GM19372 (cell line): ENCODE measurements around the gene FAM110A.
"Not testable (repeated sequence)": the region's sequence is repeated elsewhere in the genome, so short reads cannot be mapped to it uniquely, and the experiment has no call there.

Experiments used
- ATAC-seq: cut with Tn5 transposase; IDR thresholded peaks from one replicate; pipeline ENCODE4 v1.9.1; 2021; ENCODE audit warnings: mild to moderate bottlenecking, low read depth, moderate library complexity; ENCODE audit not compliant: unreplicated experiment

Gene FAM110A

DNA sequence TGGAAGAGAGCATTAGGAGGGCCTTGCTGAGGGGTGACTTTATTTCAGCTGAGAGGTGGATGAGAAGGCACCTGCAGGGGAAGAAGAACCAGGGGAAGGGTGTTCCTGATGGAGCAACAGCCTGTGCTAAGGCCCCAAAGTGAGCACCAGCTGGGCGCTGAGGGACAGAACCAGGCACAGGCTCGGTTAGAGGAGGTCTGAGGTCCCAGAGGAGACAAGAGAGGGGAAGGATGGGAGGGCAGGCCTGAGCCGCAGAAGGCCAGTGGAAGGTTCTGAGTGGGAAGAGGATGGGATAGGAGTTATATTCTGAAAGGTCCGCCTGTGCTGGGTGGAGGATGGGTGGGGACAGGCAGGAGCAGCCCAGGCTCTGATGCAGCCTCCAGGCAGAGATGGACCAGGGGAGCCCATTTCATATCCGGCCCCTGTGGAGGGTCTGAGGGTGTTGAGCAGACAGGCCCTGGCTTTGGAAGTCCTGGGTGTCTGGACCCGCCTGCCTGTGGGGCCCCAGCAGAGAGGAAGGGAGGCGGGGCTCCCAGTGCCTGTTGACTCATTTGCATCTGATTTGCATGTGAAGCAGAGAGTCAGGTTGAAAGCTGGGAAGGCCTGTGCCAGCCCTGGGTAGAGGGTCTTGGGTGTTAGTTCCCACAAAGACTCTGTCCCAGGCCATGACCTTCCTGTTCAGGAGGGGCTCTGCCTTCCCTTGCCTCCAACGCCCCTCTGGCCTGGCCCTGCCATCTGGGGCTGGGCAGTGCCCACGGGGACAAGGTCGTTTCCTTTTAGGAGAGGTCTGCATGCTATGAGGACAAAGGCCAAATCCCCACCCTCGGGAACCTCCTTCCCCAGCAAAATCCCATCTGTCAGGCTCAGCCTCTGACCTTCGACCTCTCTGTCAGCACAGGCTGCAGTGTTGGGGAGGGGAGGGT lies 10.6 kb upstream of the FAM110A start:
- no peak for ATAC-seq

DNA sequence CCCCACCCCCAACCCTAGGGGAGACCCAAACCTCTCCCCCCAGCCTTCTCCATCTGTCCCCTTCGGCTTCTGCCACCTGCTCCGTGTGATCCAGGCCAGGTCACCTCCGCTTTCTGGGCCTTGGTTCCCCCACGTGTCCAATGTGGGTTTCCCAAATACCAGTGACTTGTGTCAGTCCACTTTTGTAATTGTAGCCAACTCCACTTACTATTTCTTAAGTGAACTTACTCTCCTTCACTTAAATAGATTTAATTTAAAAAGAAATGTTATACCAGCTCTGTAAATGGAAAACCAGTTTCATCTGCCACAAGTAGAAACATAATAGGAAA lies 10.0 kb upstream of the FAM110A start:
- ATAC-seq, result no peak

DNA sequence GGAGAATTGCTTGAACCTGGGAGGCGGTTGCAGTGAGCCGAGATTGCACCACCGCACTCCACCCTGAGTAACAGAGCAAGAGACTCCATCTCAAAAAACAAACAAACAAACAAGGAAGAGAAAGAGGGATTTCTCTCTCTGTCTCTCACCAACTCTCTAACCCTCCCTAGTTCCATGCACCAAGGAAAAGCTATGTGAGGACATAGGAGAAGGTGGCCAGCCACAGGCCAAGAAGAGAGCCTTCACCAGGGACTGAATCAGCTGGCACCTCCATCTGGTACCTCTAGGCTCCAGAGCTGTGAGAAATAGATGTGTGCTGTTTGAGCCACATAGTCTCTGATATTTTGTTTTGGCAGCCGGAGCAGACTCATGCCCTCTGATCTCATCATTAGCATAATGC lies 9.0 kb upstream of the FAM110A start:
- ATAC-seq, result no peak

DNA sequence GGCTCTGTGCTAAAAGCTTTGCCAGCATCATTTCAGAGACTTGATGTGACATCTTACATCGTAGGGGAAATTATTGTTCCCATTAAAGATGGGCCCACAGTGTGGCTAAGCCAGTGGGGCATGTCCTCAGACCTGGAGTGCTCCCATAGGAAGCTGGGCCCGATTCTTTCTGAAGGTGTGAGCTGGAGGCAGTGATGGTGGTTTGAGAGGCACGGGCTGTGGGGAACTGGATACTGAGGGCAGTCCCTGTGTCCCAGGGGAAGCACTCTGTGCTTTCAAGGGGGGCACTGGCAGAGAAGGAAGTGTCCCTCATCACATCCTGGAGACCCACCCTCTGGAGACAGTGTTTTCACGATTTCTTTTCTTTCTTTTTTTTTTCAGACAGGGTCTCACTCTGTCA lies 8.6 kb upstream of the FAM110A start:
- ATAC-seq, result no peak

DNA sequence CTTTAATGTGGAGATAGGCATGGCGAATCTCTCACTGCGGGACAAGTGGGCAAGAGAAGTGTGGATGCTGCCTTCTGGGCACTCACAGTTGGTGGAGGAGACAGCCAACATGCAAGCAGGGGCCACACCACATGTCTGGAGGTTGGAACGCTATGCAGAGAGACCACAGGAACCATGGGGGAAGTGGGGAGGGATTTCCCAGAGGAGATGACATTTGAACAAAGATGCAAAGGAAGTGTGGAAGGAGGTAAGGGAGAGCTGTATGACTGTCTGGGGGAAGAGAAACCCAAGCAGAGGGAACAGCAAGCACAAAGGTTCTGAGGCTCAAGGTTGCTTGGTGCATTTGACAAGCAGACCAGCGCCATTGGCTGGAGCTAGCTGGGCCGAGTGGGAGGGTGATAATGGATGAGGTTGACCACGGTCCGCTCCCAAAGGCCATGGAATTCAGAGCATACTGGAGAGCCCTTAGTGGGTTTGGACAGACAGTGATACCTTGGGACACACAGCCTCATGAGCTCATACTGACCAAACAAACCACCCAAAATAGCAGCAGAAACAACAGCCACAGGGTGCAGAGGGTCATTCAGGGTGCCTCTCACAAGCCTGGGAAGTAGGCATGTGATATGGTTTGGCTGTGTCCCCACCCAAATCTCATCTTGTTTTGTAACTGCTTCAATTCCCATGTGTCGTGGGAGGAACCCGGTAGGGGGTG lies 7.6 kb upstream of the FAM110A start:
- no peak for ATAC-seq

DNA sequence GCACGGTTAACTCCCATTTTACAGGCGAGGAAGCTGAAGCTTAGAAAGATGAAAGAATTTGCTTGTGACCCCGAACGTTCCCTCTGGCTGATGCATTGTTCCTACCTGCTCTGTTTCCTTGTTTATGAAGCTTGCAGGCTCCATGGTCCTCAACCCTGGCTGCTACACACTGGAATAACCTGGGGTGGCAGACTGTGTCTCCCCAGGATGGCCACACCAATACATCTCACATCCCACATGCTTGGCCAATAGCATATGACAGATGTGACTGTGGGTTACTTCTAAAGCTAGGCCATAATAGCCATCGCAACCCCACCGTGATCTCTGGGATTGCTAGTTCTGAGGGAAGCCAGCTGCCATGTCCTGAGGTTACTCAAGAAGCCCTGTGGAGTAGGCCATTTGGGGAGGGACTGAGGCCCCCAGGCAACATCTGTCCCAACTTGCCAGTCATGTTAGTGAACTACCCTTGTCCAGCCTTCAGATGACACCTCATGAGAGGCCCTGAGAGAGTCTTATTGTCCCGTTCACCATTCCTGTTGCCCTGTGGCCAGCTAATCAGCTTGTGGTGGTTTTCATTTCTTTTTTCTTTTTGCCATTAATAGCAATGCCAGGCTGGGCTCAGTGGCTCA lies 6.7 kb upstream of the FAM110A start:
- no peak for ATAC-seq

DNA sequence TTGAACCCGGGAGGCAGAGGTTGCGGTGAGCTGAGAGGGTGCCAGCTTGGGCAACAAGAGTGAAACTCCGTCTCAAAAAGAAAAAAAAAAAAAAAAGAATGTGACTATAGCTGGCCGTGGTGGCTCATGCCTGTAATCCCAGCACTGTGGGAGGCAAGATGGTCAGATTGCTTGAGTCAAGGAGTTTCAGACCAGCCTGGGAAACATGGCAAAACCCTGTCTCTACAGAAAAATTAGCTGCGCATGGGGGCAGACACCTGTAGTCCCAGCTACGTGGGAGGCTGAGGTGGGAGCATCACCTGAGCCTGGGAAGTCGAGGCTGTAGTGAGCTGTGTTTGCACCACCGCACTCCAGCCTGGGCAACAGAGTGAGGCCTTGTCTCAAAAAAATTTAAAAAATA lies 5.5 kb upstream of the FAM110A start:
- ATAC-seq, result not testable (repeated sequence)

DNA sequence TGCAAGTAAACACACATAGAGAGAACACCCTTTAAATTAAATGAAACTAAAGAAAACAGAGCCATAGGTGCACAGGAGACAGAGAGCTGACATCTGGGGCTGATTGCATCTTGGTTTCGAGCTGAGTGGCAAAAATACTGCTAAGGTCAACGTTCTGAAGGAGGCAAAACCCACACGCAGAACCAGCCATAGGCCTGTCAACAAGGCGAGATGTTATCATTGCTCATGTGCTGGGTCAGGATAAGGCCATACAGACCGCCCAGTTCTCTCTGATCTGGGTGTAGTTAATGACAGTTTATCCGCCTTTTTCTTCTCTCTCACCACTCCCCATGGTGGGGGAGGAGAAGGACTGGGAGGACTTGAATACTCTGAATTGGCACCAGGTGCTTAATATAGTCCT lies 4.5 kb upstream of the FAM110A start:
- ATAC-seq, result no peak

DNA sequence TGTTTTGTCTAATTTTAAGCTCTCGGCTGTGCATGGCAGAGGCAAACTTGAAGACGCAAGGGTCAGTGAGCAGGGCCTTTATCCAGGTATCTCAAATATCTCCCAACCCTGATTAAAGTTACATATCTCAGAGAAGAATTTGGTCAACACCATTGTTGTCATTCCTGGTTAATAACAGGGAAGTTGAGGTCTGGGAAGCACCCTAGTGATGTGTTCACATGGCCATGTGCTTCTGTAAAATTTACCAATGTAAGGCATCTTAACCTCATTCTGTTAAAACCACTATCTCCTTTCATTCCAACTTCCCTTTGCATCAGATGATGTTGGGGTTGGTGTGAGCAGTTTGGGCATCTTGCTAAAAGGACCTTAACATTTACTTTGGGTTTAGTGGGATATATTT lies 4.0 kb upstream of the FAM110A start:
- ATAC-seq, result no peak

DNA sequence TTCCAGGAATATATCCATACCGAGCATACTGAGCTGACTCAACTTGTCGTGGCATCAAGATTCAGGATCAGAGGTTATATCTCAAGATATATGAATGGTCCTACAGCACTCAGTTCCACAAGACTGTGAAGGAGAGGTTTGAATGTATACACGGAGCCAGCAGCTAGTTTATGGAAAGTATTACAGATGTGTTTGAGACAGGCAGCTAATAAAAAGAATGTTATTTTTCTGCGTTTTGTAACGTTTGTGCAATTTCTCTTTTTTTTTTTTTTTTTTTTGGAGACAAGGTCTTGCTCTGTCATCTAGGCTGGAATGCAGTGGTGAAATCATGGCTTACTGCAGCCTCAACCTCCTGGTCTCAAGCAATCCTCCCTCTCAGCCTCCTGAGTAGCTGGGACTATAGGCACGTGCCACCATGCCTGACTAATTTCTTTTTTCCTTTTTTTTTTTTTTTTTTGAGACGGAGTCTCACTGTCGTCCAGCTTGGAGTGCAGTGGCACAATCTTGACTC lies 3.4 kb upstream of the FAM110A start:
- no peak for ATAC-seq

DNA sequence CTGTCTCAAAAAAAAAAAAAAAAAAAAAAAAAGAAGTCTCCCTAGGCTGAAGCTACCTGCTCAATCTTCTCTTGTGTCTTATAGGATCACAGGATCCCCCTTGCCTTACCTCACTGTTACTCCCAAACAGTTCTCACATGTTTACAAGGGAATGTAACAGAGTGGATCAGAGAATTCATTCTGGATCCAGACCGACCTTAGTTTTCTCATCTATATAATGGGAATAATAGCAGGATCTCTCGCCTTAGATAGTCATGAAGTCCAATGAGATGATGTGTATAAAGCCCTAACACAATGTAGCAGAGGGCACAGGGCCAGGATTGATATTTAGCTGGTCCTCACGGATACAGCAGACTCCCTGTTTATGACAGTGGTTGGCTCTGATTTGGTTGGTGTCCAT lies 2.3 kb upstream of the FAM110A start:
- no peak for ATAC-seq

DNA sequence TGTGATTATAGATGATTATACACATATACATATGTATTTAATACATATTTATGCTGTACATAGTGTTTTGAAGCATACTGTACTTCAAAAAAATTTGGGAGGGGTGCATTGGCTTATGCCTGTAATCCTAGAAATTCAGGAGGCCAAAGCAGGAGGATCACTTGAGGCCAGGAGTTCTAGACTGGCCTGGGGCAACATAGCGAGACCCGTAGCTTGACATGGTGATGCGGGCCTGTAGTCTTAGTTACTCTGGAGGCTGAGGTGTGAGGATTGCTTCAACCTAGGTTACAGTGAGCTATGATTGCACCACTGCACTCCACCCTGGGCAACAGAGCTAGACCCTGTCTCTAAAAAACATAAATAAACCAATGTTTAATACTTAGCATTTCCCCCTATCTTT lies 1.6 kb upstream of the FAM110A start:
- no peak for ATAC-seq

DNA sequence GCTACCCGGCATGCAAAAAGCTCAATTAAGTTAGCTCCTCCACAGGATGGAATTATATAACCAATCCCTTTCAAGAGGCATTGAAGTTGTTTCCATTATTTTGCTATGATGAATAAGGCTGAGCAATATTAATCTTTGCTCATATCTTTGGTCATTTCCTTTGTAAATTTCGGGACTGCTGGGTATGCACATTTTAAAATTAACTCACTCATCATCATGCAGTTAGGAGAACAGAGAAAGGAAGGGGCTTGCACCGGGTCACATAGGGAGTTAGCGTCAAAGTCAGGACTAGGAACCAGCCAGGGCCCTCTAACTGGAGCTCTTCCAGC lies 430 bp upstream of the FAM110A start:
- peak; percentile 21 for ATAC-seq

DNA sequence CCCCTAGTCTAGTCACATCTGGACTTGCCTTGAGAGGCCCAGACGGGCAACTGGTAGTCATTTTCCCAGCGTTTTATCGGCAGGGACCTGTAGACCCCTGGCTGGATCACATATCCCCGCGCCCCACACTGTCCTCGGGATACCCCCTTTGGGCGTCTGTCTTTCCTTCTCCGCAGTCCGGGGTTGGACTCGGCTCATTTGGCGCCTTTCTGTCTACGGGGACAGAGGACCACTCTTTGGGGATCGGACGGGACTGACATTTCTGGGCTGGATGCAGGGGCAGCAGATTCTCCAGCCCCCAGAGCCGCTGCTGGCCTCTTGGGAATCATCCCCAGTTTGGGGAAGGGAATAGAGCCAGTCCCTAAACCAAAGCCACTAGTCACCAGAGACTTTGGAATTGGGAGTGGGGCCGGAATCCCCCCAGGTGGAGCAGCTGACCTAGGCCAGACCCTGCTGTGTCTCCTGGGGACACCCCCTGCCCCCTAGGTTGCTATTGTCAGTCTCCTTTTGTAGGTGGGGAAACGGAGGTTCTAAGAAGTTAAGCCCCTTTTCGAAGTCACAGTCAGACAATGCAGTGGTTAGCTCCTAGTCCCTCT lies 734 bp downstream of the FAM110A start:
- no peak for ATAC-seq

DNA sequence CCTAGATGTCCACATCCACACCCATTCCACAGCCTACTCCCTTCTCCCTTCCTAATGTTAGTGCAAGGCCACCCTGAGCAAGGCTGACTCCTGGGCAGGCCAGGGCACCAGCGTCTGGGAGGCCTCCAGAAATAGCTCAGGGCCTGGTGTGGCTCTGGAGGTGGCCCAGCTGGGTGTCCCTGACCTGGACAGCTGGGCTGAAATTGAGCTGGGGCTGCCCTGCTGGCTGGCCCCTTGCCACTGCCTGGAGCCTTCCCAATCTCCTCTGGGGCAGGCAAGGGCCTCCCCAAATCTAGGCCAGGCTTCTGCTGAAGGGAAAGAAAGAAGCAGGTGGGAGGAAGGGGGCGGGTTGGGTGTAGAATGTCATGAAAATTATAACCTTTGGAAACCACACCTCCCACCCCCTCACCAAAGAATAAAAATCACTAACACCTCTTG lies 2.1 kb downstream of the FAM110A start:
- ATAC-seq, result no peak

DNA sequence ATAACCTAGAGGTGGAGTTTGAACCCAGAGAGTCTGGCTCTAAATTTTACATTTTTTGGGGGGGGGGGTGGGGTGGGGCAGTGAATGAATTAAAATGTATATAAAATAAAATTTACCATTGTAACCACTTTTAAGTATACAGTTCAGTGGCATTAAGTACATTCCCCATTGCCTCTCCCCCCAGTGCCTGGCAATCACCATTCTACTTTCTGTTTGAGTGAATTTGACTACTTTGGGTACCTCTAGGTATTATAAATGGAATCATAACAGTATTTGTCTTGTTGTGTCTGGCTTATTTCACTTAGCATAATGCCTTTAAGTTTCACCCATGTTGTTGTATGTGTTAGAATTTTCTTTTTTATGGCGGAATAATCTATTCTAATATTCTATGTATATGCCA lies 2.7 kb downstream of the FAM110A start:
- no peak for ATAC-seq

DNA sequence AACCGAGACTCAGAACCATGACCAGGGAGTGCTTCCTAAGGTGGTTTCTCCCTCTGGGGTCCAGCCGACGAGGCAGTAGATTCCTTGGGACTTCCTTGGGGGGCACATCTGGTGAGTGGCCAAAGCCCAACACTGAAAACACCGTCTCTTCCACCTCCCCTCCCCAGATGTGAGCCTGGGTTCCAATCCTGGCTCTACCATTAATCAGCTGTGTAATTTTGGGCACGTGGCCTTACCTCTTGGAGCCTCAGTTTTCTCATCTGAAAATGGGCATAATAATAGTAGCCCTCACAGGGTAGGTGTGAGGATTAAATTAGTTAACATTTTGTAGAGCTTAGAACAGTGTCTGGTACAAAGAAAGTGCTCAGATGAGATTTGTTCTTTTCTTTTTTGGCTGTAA lies 5.5 kb downstream of the FAM110A start:
- ATAC-seq, result no peak

DNA sequence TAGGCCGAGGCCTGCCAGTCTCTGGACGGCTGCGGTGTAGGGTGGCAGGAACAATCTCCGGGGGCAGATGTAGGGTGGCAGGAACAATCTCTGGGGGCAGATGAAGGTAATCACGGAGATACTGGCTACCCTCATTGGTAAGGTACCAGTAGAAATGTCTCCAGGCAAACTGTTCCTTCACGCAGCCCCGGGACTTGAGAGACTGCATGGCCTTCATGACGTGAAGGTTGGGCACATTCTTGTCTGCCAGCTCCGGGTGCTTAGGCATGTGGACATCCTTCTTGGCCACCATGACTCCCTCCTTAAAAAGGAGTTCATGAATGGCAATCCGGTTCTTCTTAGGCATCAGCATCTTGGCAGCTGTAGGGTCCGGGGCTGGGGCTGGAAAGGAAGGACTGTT lies 6.1 kb downstream of the FAM110A start:
- no peak for ATAC-seq

DNA sequence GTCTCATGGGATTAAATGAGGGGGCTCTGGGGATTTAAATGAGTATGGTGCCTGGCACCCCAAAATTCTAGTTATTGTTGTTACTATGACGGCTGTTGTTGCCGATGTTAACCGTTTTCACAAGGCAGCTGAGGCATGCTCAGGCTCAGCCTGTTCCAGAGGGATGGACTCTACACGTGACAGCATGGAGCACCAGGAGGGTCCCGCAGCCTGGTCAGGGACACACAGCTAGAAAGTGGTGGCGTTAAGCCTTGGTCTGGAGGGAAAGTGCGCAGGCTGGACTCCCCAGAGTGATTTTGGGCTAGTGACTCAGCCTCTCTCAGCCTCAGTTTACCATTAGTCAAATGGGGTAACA lies 7.0 kb downstream of the FAM110A start:
- ATAC-seq, result no peak

DNA sequence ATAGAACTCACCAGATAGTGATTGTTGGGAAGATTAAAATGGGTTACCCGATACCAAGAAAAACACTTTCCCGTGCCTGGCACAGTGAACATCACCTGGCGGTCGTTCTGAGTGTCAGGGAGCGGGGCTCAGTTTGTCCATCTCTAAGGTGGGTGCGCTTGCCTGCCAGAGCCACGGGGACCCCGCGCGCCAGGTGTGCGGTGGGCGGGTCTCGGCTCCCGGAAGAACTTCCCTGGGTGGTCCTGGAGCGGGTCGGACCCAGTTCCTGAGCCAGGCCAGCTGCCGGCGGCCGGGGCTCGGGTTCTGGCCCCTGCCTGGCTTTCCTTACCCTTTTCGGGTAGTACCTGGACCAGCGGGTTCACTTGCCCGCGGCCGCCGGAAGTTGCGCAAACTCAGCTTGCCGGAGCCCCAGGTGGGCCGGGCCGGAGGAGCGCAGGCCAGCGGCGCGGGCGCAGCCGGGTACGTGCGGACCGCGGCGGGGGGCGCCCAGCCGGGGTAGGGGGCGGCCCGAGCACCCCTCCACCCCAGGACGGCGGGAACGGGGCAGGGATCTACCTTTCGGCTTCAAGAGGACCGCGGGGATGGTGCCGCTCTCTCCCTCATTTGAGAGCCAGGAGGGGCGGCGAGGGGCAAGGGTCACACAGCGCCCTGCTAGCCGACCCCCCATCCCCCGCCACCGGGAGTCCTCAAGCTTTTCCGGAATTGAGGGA lies 7.5 kb downstream of the FAM110A start:
- no peak for ATAC-seq
